ENCODE data around the gene NPFFR1. TPM values are rescaled to one million over a fixed set of nuclear protein-coding genes. Genes with fewer than 3 reads are reported as not detected.

The NPFFR1 gene
- total and polyA plus RNA-seq, 2 experiments from 2014 or later, result 0.03 to 0.05 TPM

DNA sequence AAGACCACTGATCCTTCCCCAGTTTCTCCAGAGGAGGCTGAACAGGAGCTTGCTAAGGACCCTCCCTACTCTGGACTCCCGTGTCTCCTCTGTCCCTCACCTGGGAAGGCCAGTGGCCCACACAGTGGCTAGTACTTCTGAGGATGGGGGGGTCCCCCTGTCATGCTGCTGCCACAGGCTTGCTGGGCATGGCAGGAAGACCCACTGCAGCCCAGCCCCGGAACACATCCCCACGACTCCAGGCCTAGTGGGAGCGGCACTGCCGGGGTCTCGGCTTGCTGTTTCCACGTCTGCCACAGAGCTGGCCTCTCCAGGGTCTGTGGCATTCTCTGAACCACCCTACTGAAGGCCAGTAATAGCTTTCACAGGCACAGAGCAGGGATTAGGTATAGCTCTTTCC is 25.9 kb upstream of the NPFFR1 start:
- Histone ChIP-seq H2AFZ (no peak overlapping the region), H3F3A (replicated peaks; ENCODE audit: low read depth) (no peaks in the 10 kb centered on the region), H3K36me3 (ENCODE audit: insufficient read depth) (no peaks in the 10 kb centered on the region), H3K9me2 (ENCODE audit: insufficient read depth) (no peaks in the 10 kb centered on the region), H4K20me1 (replicated peaks; ENCODE audit: insufficient read depth) (no peaks in the 10 kb centered on the region; the same call in 1 of the 2 replicates), H3K79me2 (replicated peaks; ENCODE audit: insufficient read depth) (no peaks in the 10 kb centered on the region), H3K4me2 (no peak overlapping the region), H3K27ac (ENCODE audit: low read depth) (no peak overlapping the region), H3K4me1 (ENCODE audit: insufficient read depth) (no peaks in the 10 kb centered on the region), H3K4me3 (no peak overlapping the region), H3K27me3 (ENCODE audit: insufficient read depth) (no peaks in the 10 kb centered on the region)
- Mint-ChIP-seq H3K4me1 (no peaks in the 10 kb centered on the region), H3K27me3 (ENCODE audit: insufficient read depth, low read depth, poor library complexity) (peaks cover 3% of the 10 kb centered on the region), H3K9me3 (peaks cover 2% of the 10 kb centered on the region; the same call in 2 of the 3 replicates), H3K36me3 (ENCODE audit: low read depth) (no peaks in the 10 kb centered on the region), H3K4me3 (no peak overlapping the region), H3K27ac (no peak overlapping the region)
- no peak for ATAC-seq
- no peak for TF ChIP-seq NANOG (IDR thresholded peaks at IDR 0.05; ENCODE audit: borderline replicate concordance)
- TF ChIP-seq, protein P1, sequence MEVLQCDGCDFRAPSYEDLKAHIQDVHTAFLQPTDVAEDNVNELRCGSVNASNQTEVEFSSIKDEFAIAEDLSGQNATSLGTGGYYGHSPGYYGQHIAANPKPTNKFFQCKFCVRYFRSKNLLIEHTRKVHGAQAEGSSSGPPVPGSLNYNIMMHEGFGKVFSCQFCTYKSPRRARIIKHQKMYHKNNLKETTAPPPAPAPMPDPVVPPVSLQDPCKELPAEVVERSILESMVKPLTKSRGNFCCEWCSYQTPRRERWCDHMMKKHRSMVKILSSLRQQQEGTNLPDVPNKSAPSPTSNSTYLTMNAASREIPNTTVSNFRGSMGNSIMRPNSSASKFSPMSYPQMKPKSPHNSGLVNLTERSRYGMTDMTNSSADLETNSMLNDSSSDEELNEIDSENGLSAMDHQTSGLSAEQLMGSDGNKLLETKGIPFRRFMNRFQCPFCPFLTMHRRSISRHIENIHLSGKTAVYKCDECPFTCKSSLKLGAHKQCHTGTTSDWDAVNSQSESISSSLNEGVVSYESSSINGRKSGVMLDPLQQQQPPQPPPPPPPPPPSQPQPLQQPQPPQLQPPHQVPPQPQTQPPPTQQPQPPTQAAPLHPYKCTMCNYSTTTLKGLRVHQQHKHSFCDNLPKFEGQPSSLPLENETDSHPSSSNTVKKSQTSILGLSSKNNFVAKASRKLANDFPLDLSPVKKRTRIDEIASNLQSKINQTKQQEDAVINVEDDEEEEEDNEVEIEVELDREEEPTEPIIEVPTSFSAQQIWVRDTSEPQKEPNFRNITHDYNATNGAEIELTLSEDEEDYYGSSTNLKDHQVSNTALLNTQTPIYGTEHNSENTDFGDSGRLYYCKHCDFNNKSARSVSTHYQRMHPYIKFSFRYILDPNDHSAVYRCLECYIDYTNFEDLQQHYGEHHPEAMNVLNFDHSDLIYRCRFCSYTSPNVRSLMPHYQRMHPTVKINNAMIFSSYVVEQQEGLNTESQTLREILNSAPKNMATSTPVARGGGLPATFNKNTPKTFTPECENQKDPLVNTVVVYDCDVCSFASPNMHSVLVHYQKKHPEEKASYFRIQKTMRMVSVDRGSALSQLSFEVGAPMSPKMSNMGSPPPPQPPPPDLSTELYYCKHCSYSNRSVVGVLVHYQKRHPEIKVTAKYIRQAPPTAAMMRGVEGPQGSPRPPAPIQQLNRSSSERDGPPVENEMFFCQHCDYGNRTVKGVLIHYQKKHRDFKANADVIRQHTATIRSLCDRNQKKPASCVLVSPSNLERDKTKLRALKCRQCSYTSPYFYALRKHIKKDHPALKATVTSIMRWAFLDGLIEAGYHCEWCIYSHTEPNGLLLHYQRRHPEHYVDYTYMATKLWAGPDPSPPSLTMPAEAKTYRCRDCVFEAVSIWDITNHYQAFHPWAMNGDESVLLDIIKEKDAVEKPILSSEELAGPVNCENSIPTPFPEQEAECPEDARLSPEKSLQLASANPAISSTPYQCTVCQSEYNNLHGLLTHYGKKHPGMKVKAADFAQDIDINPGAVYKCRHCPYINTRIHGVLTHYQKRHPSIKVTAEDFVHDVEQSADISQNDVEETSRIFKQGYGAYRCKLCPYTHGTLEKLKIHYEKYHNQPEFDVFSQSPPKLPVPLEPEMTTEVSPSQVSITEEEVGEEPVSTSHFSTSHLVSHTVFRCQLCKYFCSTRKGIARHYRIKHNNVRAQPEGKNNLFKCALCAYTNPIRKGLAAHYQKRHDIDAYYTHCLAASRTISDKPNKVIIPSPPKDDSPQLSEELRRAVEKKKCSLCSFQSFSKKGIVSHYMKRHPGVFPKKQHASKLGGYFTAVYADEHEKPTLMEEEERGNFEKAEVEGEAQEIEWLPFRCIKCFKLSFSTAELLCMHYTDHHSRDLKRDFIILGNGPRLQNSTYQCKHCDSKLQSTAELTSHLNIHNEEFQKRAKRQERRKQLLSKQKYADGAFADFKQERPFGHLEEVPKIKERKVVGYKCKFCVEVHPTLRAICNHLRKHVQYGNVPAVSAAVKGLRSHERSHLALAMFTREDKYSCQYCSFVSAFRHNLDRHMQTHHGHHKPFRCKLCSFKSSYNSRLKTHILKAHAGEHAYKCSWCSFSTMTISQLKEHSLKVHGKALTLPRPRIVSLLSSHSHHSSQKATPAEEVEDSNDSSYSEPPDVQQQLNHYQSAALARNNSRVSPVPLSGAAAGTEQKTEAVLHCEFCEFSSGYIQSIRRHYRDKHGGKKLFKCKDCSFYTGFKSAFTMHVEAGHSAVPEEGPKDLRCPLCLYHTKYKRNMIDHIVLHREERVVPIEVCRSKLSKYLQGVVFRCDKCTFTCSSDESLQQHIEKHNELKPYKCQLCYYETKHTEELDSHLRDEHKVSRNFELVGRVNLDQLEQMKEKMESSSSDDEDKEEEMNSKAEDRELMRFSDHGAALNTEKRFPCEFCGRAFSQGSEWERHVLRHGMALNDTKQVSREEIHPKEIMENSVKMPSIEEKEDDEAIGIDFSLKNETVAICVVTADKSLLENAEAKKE (CRISPR knock-in tag; IDR thresholded peaks at IDR 0.05), result no peak
- TF ChIP-seq, protein P2, sequence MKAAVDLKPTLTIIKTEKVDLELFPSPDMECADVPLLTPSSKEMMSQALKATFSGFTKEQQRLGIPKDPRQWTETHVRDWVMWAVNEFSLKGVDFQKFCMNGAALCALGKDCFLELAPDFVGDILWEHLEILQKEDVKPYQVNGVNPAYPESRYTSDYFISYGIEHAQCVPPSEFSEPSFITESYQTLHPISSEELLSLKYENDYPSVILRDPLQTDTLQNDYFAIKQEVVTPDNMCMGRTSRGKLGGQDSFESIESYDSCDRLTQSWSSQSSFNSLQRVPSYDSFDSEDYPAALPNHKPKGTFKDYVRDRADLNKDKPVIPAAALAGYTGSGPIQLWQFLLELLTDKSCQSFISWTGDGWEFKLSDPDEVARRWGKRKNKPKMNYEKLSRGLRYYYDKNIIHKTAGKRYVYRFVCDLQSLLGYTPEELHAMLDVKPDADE (IDR thresholded peaks at IDR 0.05), result no peak
- TF ChIP-seq, protein P3, sequence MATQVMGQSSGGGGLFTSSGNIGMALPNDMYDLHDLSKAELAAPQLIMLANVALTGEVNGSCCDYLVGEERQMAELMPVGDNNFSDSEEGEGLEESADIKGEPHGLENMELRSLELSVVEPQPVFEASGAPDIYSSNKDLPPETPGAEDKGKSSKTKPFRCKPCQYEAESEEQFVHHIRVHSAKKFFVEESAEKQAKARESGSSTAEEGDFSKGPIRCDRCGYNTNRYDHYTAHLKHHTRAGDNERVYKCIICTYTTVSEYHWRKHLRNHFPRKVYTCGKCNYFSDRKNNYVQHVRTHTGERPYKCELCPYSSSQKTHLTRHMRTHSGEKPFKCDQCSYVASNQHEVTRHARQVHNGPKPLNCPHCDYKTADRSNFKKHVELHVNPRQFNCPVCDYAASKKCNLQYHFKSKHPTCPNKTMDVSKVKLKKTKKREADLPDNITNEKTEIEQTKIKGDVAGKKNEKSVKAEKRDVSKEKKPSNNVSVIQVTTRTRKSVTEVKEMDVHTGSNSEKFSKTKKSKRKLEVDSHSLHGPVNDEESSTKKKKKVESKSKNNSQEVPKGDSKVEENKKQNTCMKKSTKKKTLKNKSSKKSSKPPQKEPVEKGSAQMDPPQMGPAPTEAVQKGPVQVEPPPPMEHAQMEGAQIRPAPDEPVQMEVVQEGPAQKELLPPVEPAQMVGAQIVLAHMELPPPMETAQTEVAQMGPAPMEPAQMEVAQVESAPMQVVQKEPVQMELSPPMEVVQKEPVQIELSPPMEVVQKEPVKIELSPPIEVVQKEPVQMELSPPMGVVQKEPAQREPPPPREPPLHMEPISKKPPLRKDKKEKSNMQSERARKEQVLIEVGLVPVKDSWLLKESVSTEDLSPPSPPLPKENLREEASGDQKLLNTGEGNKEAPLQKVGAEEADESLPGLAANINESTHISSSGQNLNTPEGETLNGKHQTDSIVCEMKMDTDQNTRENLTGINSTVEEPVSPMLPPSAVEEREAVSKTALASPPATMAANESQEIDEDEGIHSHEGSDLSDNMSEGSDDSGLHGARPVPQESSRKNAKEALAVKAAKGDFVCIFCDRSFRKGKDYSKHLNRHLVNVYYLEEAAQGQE (IDR thresholded peaks at IDR 0.05; ENCODE audit: unreplicated experiment), result no peak
- no peak for TF ChIP-seq JUNB (IDR thresholded peaks at IDR 0.05; ENCODE audit: unreplicated experiment)
- TF ChIP-seq ZNF331 (CRISPR knock-in tag; IDR thresholded peaks at IDR 0.05; ENCODE audit: low read depth), result no peak
- no peak for TF ChIP-seq POLR2AphosphoS5 (IDR thresholded peaks at IDR 0.05; ENCODE audit: low read depth)
- no peak for TF ChIP-seq ZNF114 (CRISPR knock-in tag; IDR thresholded peaks at IDR 0.05)
- no peak for TF ChIP-seq EZH2 (IDR thresholded peaks at IDR 0.05; ENCODE audit: low read depth, unreplicated experiment)
- no peak for TF ChIP-seq STAT1 (IDR thresholded peaks at IDR 0.05; ENCODE audit: unreplicated experiment)
- TF ChIP-seq EZH2phosphoT487 (IDR thresholded peaks at IDR 0.05; ENCODE audit: unreplicated experiment), result no peak
- TF ChIP-seq CREB1 (CRISPR knock-in tag; IDR thresholded peaks at IDR 0.05; ENCODE audit: low read depth), result no peak
- TF ChIP-seq, protein P4, sequence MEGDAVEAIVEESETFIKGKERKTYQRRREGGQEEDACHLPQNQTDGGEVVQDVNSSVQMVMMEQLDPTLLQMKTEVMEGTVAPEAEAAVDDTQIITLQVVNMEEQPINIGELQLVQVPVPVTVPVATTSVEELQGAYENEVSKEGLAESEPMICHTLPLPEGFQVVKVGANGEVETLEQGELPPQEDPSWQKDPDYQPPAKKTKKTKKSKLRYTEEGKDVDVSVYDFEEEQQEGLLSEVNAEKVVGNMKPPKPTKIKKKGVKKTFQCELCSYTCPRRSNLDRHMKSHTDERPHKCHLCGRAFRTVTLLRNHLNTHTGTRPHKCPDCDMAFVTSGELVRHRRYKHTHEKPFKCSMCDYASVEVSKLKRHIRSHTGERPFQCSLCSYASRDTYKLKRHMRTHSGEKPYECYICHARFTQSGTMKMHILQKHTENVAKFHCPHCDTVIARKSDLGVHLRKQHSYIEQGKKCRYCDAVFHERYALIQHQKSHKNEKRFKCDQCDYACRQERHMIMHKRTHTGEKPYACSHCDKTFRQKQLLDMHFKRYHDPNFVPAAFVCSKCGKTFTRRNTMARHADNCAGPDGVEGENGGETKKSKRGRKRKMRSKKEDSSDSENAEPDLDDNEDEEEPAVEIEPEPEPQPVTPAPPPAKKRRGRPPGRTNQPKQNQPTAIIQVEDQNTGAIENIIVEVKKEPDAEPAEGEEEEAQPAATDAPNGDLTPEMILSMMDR (conservative IDR thresholded peaks at IDR 0.05; ENCODE audit: low read depth in 2 of 2), result no peak
- DNase-seq (ENCODE audit: low spot score), result no peak
